Ishikawa (cell line): ENCODE measurements around the gene IGF1R.

Experiments used
- CEBPB ChIP-seq: IDR thresholded peaks from 2 replicates; pipeline ENCODE4 v1.6.1; 2012
- CREB1 ChIP-seq: IDR thresholded peaks from 2 replicates; pipeline ENCODE4 v1.6.1; 2012; ENCODE audit warnings: low read depth
- EGR1 ChIP-seq: IDR thresholded peaks from 2 replicates; pipeline ENCODE4 v1.6.1; 2012
- EP300 ChIP-seq: IDR thresholded peaks from 2 replicates; pipeline ENCODE4 v1.6.1; 2012; ENCODE audit warnings: borderline replicate concordance
- FOXM1 ChIP-seq: IDR thresholded peaks from 2 replicates; pipeline ENCODE4 v1.6.1; 2012; ENCODE audit warnings: low read depth, borderline replicate concordance
- MAX ChIP-seq: IDR thresholded peaks from 2 replicates; pipeline ENCODE4 v1.6.1; 2012
- NFIC ChIP-seq: IDR thresholded peaks from 2 replicates; pipeline ENCODE4 v1.6.1; 2012
- RAD21 ChIP-seq: IDR thresholded peaks from 2 replicates; pipeline ENCODE4 v1.6.1; 2012; ENCODE audit warnings: low read depth
- REST ChIP-seq: IDR thresholded peaks from 2 replicates; pipeline ENCODE4 v1.6.1; 2012; ENCODE audit warnings: low read depth, mild to moderate bottlenecking
- TAF1 ChIP-seq: IDR thresholded peaks from 2 replicates; pipeline ENCODE4 v1.6.1; 2012; ENCODE audit warnings: low read depth, mild to moderate bottlenecking
- TCF12 ChIP-seq: IDR thresholded peaks from 2 replicates; pipeline ENCODE4 v1.6.1; 2012; ENCODE audit warnings: low read depth
- TEAD4 ChIP-seq: IDR thresholded peaks from 2 replicates; pipeline ENCODE4 v1.6.1; 2012
- USF1 ChIP-seq: IDR thresholded peaks from 2 replicates; pipeline ENCODE4 v1.6.1; 2012
- YY1 ChIP-seq: IDR thresholded peaks from 2 replicates; pipeline ENCODE4 v1.6.1; 2012; ENCODE audit warnings: low read depth
- ZBTB7A ChIP-seq: IDR thresholded peaks from 2 replicates; pipeline ENCODE4 v1.6.1; 2012; ENCODE audit warnings: low read depth

IGF1R gene

GRCh38 chr15:98953000-98953787 lies 304.9 kb downstream of the IGF1R start:
- no peak for TF ChIP-seq RAD21
- no peak for TF ChIP-seq YY1
- no peak for TF ChIP-seq CREB1
- TF ChIP-seq USF1, result no peak
- no peak for TF ChIP-seq REST
- no peak for TF ChIP-seq EGR1
- TF ChIP-seq EP300, result no peak
- TF ChIP-seq TCF12, result no peak
- no peak for TF ChIP-seq NFIC
- TF ChIP-seq TEAD4, result no peak
- TF ChIP-seq CEBPB, result no peak
- no peak for TF ChIP-seq TAF1
- TF ChIP-seq FOXM1, result no peak
- no peak for TF ChIP-seq ZBTB7A
- TF ChIP-seq MAX, result no peak

GRCh38 chr15:98953968-98954367 lies 305.6 kb downstream of the IGF1R start:
- no peak for TF ChIP-seq TCF12
- no peak for TF ChIP-seq REST
- TF ChIP-seq YY1, result no peak
- no peak for TF ChIP-seq FOXM1

GRCh38 chr15:98954411-98954810 lies 306.1 kb downstream of the IGF1R start:
- no peak for TF ChIP-seq TEAD4
- TF ChIP-seq USF1, result no peak
- no peak for TF ChIP-seq RAD21
- TF ChIP-seq NFIC, result no peak
- no peak for TF ChIP-seq EGR1
- no peak for TF ChIP-seq YY1

- TF ChIP-seq TAF1, result no peak
- no peak for TF ChIP-seq ZBTB7A
- TF ChIP-seq CEBPB, result no peak
- no peak for TF ChIP-seq YY1
- no peak for TF ChIP-seq TEAD4
- no peak for TF ChIP-seq REST
- no peak for TF ChIP-seq USF1
- TF ChIP-seq CREB1, result no peak
- TF ChIP-seq EP300, result no peak
- TF ChIP-seq FOXM1, result no peak
- TF ChIP-seq NFIC, result no peak
- TF ChIP-seq EGR1, result no peak
- TF ChIP-seq TCF12, result no peak
- TF ChIP-seq MAX, result no peak
- no peak for TF ChIP-seq RAD21
Observed at GRCh38 chr15:98955331-98955730, 307.0 kb downstream of the IGF1R start.
